ENCODE measurements around the gene TNIK.

GRCh38 chr3:171328419-171329082 lies 131.7 kb downstream of the TNIK start:
- TF ChIP-seq CTCF (conservative IDR thresholded peaks at IDR 0.05; ENCODE audit: low read depth in 2 of 2) (peak; percentile 42 to 64), EZH2phosphoT487 (IDR thresholded peaks at IDR 0.05; ENCODE audit: unreplicated experiment) (no peak), POLR2AphosphoS5 (IDR thresholded peaks at IDR 0.05; ENCODE audit: low read depth) (no peak), REST (IDR thresholded peaks at IDR 0.05; ENCODE audit: unreplicated experiment) (no peak), ZNF462 (CRISPR knock-in tag; IDR thresholded peaks at IDR 0.05) (0 out of 2 replicates have a peak, but pooled peaks have one; percentile 44), ZNF331 (CRISPR knock-in tag; IDR thresholded peaks at IDR 0.05; ENCODE audit: low read depth) (no peak), EZH2 (IDR thresholded peaks at IDR 0.05; ENCODE audit: low read depth, unreplicated experiment) (no peak), CREB1 (CRISPR knock-in tag; IDR thresholded peaks at IDR 0.05; ENCODE audit: low read depth) (no peak), STAT1 (IDR thresholded peaks at IDR 0.05; ENCODE audit: unreplicated experiment) (no peak), ZNF114 (CRISPR knock-in tag; IDR thresholded peaks at IDR 0.05) (no peak), ETS1 (IDR thresholded peaks at IDR 0.05) (no peak; the same call in 1 of the 2 replicates), JUNB (IDR thresholded peaks at IDR 0.05; ENCODE audit: unreplicated experiment) (no peak), NANOG (IDR thresholded peaks at IDR 0.05; ENCODE audit: borderline replicate concordance) (no peak)
